GM19351 (cell line): ENCODE data around the gene FANK1.
"Not testable (repeated sequence)": the region's sequence is repeated elsewhere in the genome, so short reads cannot be mapped to it uniquely, and the experiment has no call there.

Experiments
- ATAC-seq: cut with Tn5 transposase; IDR thresholded peaks from one replicate; pipeline ENCODE4 v1.9.1; 2021; ENCODE audit warnings: mild to moderate bottlenecking, moderate library complexity; ENCODE audit not compliant: unreplicated experiment

FANK1 gene

DNA sequence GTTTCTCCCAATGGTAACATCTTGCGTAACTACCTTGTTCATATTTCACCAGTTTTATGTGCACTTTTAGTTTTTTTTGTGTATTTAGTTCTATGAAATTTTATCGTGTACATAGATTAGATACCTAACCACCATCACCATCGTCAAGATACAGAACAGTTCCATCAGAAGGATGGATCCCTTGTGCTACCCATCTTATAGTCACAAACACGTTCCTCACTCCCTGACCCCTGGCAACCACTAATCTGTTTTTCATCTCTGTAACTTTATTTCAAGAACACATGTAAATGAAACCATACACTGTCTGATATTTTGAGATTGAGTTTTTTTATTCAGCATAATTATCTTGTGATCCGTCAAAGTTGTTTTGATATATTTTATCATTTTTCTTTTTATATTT is 29.9 kb downstream of the FANK1 start:
- ATAC-seq, result no peak

DNA sequence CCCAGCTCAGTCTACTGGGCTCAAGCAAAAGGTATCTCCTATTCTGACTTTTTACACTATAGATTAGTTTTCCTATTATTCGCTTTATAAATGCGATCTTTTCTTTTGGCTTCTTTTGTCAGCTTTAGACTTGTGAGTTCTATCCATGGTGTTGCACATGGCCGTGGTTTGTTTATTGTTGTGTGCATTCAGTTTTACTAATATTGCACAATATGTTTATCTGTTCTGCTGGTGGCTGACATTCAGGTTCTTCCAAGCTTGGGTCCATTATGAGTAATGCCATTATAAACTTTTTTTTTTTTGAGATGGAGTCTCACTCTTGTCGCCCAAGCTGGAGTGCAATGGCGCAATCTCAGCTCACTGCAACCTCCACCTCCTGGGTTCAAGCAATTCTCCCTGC is 30.9 kb downstream of the FANK1 start:
- not testable (repeated sequence) for ATAC-seq

DNA sequence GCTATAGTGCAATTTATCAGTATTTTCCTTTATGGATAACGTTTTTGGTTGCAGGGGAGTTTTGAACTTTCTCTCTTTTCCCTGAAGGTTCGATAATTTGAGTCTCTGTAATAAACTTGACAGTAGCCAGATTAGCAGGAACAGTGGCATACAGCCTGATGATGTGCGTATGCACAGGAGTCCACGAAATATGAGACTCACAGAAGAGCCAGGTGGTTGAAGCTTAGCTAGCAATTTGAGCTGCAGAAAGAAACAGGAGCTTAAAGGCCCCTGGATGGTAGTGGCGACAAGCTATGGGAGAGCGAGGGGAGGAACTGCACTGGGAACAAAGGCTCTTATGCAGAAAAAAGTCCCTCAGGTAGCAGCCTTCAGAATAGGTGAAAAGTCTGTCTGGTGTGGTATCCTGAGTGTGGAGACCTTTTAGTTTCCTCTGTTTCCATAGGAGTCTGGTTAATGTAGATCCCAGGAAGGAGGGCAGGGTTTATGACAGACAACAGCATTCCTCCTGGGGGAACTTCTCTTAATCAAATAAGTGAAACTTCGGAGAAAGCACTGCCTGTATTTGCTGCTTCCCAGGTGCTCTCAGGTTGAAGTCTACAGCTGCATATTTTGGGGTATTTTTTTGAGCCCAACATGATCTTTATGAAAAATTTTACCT is 32.7 kb downstream of the FANK1 start:
- no peak for ATAC-seq

DNA sequence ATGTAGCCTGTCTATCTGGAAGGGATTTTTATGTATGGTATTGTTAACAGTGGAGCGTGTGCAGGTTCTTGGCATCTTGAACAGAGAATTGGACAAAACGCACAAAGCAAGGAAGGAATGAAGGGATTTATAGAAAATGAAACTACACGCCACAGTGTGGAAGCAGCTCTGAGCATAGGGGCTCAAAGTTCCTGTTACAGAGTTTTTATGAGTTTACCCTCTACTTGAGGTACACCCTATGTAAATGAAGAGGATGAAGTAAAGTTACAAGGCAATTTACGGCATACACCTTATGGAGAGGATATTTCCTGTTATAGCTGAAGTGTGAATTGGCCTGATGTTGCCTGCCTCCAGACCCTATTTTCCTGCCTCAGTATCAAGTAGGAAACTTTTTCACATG is 33.3 kb downstream of the FANK1 start:
- ATAC-seq, result no peak

DNA sequence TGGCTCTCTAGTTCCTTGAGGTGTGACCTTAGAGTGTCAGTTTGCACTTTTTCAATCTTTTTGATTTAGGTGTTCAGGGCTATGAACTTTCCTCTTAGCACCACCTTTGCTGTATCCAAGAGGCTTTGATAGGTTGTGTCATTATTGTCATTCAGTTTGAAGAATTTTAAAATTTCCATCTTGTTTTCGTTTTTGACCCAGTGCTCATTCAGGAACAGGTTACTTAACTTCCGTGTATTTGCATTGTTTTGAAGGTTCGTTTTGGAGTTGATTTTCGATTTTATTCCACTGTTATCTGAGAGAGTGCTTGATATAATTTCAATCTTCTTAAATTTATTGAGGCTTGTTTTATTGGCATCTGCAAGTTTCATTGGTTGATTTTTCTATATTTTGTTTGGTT is 37.3 kb downstream of the FANK1 start:
- ATAC-seq, result no peak

DNA sequence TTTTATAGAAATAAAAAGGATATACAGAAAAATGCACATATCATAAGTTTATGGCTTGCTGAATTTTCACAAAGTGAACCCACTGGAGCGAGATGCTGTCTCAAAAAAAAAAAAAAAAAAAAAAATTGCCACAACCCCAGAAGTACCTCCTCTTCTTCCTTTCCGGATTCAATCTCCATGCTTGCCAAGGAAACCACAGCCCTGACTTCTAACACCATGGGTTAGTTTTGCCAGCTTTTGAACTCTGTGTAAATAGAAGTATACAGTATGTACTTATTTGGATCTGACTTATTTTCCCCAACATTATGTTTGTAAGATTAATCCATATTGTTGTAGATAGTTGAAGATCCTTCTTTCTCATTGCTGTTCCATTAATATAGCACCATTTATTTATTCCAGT is 40.0 kb downstream of the FANK1 start:
- no peak for ATAC-seq

DNA sequence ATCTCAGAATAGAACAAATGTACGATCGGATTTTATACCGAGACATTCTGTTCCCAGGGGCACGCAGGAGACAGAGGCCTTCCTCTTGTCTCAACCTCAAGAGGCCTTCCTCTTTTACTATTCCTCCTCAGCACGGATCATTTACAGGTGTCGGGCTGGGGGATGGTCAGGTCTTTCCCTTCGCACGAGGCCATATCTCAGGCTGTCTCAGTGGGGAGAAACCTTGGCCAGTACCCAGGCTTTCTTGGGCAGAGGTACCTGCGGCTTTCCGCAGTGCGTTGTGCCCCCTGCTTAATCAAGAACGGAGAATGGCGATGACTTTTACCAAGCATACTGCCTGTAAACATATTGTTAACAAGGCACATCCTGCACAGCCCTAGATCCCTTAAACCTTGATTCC is 44.2 kb downstream of the FANK1 start:
- ATAC-seq, result no peak

DNA sequence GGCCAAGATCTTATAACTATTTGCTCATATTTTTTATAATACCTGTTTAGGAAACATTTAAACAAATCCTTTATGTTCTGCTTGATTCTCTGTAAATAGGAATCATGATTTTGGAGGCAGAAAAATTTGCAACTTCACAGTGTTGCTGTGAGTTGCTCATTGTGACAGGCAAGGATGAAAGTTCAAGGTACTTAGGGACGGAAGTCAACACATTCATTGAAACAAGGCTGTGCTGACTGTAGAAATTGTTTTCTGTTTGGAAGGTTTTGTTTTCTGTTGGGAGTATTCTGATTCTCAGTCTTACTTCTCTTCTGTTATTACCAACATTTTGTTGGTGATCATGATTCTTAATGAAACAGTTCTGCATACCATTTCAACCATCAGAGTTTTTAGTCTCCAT is 54.9 kb downstream of the FANK1 start:
- ATAC-seq, result no peak

DNA sequence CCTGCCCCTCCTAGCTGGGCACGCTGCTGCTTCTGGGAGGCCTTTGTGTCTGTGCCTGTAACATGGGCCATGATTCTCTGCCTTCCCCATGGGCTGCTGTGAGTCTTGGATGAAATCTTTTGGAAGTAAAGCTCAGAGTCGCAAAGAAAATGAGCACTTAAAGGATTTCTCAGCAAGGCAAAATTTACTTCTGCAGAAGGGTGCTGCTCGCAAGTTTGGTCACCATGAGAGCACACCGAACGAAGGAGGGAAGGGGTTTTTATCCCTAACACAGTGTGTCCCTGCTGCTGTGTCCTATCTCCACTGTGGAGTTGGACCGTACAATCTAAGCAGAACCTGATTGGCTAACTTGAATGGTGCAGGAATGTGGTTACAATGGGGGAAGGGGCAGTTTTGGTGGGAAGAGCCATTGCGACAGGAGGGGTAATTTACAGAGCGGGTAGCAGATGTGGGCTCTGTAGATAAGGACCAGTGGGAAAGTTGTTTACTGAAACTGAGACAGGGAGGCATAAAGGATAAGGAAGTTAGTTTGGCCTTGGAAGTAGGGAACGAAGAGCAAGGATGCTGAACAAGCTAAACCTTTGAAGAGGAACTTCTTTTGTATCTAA is 57.5 kb downstream of the FANK1 start:
- no peak for ATAC-seq

DNA sequence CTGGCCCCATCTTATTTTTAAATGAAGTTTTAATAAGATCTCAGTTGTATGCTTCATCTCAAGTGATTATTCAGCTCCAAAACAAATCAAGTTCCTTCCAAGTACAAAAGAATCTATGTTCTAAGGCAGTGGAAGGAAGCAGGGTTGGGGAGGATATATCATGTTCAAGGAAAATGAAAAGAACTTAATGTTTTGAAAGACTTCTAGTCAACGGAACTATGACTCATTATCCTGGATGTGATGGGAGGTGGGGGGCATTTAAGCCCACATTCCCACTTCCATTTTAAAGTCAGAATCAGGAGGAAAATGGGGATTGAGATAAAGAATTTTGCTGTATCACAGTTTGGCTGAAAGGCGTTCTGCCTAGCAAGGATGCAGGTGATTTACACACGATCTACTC is 59.4 kb downstream of the FANK1 start:
- ATAC-seq, result no peak

DNA sequence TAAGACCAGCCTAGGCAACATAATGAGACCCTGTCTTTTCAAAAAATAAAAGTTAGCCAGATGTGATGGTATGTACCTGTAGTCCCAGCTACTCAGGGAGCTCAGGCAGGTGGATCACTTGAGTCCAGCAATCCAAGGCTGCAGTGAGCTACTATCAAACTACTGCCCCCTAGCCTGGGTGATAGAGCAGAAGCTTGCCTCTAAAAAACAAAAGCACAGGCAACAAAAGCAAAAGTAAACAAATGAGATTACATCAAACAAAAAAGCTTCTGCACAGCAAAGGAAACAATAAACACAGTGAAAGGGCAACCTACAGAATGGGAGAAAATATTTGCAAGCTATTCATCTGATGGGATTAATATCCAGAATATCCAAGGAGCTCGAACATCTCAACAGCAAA is 65.4 kb downstream of the FANK1 start:
- ATAC-seq, result no peak

DNA sequence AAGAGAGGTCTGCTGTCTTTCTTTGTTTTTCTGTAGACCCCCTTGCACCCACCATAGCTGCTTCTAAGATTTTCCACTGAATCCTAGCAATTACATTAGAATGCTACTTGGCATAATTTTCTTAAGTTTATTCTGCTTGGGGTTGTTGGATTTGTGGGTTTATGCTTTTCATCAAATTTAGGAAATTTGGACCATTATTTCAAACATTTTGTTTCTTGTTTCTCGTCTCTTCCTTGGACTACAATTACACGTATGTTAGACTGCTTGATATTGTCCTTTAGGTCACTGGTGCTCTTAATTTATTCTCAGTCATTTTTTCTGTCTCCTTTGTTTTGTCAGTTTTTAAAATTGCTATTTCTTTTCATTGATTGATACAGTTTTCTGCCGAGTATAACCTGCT is 65.8 kb downstream of the FANK1 start:
- no peak for ATAC-seq

DNA sequence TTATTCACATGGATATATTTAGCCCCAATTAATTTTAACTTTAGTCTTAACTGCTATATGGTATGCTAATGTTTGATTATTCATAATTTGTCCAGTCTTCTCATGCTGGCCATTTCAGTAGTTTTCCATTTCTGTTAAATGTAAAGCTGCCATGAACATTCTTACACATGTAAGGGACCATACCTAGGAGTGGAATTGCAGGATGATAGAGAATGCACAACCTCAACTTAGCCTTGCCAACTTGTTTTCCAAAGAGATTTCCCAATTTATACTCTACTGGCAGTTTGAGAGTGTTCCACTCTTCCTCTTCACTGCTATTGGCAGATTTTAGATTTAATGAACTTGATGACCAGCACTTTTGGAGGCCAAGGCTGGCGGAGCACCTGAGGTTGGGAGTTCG is 68.2 kb downstream of the FANK1 start:
- ATAC-seq, result no peak

DNA sequence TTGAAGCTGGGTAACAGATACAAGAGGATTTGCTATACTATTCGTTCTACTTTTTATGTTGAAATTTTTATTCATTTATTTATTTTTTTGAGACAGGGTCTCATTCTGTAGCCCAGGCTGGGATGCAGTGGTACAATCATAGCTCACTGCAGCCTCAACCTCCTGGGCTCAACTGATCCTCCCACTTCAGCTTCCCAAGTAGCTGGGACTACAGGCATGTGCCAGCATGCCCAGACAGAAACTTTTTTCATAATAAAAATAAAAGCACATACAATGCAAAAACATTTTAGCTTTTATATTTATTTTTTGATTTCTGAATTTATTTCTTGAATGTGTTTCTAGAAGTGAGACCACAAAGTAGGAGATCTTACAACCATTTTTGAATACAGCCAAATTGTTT is 71.2 kb downstream of the FANK1 start:
- no peak for ATAC-seq

DNA sequence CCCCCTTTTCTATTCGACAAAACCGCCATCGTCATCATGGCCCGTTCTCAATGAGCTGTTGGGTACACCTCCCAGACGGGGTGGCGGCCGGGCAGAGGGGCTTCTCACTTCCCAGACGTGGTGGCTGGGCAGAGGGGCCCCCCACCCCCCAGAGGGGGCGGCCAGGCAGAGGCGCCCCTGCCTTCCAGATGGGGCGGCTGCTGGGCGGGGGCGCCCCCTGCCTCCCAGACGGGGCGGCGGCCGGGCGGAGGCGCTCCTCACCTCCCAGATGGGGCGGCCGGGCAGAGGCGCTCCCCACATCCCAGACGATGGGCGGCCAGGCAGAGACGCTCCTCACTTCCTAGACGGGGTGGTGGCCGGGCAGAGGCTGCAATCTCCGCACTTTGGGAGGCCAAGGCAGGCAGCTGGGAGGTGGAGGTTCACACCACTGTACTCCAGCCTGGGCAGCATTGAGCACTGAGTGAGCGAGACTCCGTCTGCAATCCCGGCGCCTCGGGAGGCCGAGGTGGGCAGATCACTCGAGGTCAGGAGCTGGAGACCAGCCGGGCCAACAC is 73.8 kb downstream of the FANK1 start:
- not testable (repeated sequence) for ATAC-seq

DNA sequence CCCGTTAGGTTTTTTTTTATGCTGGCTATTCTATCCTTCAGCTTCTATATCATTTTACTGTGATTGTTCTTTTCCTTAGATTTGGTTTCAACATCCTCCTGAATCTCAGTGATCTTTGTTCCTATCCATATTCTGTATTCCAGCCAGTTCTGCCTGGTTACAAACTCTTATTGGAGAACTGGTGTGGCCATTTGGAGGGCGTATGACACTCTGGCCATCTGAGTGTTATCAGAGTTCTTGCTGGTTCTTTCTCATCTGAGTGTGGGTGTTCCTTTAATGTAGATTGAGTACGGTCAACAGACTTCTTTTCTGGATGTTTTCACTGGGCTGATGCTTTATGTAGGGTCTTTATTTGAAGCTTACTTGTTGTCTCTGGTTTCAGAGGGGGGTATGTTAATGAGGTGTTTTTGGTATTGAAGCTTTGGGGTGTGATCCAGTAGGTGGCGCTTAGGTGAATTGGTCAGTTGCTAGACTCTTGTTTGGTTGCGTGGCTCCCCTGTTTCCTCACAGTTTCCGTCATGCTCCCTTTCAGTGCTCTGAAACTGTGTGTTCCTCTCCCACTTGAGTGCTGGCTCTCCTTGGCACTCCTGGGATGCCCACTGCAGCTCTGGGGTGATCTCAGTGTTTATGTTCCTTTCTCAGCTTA is 80.7 kb downstream of the FANK1 start:
- ATAC-seq, result peak; percentile 73

DNA sequence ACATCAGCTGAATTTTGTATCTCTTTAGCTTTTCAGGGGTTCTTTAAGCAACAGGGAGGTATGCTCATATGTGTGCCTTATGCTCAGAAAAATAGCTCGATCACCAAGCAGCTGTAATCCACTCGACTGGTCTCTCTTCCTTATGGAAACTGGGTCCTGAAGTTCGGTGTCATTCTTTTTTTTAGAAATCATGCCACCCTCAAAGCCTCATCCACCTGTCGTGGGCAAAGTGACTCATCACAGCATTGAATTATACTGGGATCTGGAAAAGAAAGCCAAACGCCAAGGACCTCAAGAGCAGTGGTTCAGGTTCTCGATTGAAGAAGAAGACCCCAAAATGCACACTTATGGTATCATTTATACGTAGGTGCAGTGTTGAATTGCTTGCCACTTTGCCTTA is 83.6 kb downstream of the FANK1 start:
- no peak for ATAC-seq

DNA sequence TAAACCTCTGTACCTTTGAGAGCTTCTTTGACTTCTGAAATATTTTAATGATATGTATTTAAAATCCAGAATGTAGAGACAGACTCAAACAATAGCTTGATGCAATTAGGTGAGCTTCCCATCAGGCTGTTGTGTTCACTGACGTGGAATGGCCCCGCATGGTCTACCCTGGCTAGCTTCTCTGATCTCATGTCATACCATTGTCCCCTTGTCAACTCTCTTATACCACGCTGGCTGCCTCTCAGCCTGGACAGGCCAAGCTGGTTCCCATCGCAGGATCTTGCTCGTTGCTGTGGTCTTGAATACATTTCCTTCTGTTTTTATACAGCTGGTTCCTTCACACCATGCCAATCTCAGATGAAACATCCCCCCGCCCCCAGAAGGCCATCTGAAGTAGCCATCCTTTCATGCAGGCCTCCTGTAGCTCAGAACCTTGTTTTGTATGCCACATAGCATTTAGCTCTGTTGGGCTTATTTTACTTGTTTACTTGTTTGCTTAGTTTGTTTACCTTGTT is 84.2 kb downstream of the FANK1 start:
- ATAC-seq, result no peak

DNA sequence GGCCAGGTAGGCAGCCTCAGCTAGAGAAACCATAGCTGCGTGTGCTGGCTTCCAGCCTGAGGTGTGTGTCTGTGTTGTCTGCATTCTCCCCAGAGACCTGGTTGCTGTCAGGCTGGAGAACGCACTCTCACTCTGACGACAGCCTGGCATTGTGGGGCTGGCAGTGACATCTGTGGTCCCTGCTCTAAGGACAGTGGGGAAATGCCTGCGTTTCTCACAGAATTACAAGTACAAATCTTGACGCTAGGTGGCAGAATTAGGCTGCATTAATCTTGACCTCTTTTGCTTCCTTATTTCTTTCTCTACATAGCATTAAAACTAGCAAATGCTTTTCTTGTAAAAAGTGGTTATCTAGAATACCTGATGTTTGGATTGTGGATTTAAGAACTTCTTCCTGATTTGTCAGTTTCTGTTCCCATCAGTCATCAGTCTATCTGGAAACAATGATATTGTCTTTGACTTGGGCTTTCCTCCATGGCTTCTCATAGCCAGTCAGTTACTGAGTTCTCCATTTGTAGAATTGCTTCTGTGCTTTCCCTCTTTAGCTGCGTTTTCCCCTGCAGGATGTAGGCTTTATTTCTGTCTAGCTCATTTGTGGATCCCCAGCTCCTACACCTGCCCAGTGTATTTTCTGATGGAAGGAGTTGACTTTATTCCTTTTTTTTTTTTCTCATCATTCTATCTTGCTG is 86.0 kb downstream of the FANK1 start:
- peak; percentile 80 for ATAC-seq

DNA sequence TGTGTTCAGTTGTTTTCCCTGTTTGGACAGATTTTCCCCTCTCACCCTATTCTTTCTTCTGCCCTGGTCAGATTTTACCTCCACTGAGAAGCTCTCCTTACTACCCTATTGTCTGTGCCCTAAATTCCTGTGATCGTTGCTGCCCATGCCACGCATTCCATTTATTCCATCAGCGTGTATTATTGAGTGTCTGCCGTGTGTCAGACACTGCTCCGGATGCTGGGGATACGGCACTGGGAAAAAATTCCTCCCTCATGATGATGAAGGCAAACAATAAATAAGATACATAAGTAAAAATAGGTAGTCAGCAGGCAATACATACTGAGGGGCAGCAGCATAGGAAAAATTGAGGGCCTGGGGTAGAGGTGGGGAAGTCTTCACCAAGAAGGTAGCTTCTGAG is 86.8 kb downstream of the FANK1 start:
- no peak for ATAC-seq

DNA sequence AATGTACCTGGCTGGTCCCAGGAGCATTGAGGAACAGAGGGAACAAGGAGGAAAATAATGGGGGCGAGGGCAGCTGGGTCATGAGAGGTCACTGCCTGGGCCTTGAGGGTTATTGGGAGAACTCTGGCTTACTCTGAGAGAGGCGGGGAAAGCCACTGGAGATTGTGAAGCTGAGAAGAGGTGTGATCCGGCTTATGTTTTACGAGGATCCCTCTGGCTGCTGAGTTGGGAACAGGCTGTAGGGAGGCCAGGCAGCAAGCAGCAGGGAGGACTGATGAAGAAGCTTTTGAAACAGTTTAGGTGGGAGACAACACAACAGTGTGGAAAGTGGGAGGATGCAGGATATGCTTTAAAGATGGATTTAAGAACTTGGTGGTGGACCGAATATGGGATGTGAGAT is 87.3 kb downstream of the FANK1 start:
- no peak for ATAC-seq

DNA sequence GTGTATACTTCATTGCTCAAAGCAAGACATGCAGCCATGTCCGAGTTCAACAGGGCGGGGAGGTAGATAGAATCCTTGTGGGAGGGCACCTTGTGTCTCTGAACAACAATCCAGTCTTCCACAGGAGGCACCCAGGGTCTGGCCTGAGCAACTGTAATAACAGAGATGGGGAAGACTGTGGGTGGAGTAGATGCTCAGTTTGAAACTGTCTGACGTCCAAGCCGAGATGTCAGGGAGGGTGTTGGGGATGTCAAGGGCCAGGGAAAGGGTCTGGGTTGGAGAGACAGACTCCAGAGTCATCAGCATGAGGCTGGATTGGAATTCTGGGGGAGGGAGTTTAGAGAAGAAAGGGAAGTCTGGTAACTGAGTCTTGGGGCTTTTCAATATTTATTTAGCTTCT is 88.0 kb downstream of the FANK1 start:
- no peak for ATAC-seq
